ENCODE data around the gene ZNF532.

- TF ChIP-seq CTCF (IDR thresholded peaks at IDR 0.05; ENCODE audit: extremely low read depth in 1 of 2, insufficient read depth in 1 of 2, low read depth in 1 of 2, low read length in 2 of 2) (no peak), POLR2A (IDR thresholded peaks at IDR 0.05; ENCODE audit: low read depth, low read length) (no peak), FOS (IDR thresholded peaks at IDR 0.05; ENCODE audit: borderline replicate concordance, insufficient read depth, low read length) (no peak), EZH2 (IDR thresholded peaks at IDR 0.05; ENCODE audit: borderline replicate concordance, low read depth, low read length, severe bottlenecking) (no peak)
These were observed 31.6 kb downstream of the ZNF532 start for GRCh38 chr18:58896268-58896667.
